DMS 273 treated with DMSO at 0.1 percent for 48 hours (cell line): ENCODE data around the gene AP4M1.
A peak's percentile ranks its signal among the peaks of the same experiment; 100 is the strongest.
"Not testable (repeated sequence)": the region's sequence is repeated elsewhere in the genome, so short reads cannot be mapped to it uniquely, and the experiment has no call there.

Experiments used
- DNase-seq: peaks from one replicate; lab custom pipeline; 2025; lab: John Stamatoyannopoulos, UW

The AP4M1 gene

GRCh38 chr7:100107890-100108289 lies 6.4 kb downstream of the AP4M1 start:
- no peak for DNase-seq

- no peak for DNase-seq
Measured at GRCh38 chr7:100109521-100110163, 8.2 kb downstream of the AP4M1 start.

- DNase-seq, result no peak
Measured at GRCh38 chr7:100111156-100111555, 9.7 kb downstream of the AP4M1 start.

GRCh38 chr7:100111914-100112313 lies 10.5 kb downstream of the AP4M1 start:
- no peak for DNase-seq

DNA sequence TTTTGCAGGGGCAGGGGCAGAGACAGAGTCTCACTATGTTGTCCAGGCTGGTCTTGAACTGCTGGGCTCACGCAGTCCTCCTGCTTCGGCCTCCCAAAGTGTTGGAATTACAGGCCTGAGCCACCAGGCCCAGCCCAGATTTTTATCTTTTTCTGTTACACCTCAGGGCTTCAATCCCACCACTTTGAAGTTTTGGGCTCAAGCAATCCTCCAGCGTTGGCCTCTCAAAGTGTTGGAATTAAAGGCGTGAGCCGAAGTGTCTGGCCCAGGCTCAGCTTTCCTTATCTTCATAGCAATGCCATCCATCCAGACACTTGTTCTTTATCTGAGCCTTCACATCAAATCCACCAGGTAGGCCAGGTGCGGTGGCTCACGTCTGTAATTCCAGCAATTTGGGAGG lies 13.6 kb downstream of the AP4M1 start:
- no peak for DNase-seq

DNA sequence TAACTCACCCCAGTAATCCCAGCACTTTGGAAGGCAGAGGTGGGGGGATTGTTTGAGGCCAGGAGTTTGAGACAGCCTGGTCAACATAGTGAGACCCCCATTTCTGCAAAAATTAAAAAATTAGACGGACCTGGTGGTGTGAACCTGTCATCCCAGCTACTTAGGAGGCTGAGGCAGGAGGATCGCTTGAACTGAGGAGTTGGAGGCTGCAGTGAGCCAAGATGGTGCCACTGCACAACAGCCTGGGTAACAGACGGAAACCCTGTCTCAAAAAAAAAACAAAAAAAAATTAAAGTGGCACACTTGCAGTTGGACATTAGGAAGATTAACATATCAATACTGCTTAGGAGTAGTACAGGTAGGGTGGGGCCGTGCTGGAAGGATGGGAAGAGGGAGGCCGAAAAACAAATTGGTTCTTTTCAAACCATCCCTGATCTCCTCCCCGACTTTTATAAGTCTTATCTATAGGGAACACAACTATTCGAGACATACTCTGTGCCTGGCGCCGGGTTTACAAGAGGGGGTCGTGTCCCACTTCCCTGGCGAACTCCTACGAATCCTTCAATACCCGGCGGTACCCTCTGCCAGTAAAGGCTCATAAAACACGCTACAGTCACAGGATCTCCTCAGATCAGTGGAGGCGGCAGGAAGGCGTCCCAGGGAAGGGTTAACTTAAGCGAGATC lies 17.1 kb downstream of the AP4M1 start:
- DNase-seq, result no peak

DNA sequence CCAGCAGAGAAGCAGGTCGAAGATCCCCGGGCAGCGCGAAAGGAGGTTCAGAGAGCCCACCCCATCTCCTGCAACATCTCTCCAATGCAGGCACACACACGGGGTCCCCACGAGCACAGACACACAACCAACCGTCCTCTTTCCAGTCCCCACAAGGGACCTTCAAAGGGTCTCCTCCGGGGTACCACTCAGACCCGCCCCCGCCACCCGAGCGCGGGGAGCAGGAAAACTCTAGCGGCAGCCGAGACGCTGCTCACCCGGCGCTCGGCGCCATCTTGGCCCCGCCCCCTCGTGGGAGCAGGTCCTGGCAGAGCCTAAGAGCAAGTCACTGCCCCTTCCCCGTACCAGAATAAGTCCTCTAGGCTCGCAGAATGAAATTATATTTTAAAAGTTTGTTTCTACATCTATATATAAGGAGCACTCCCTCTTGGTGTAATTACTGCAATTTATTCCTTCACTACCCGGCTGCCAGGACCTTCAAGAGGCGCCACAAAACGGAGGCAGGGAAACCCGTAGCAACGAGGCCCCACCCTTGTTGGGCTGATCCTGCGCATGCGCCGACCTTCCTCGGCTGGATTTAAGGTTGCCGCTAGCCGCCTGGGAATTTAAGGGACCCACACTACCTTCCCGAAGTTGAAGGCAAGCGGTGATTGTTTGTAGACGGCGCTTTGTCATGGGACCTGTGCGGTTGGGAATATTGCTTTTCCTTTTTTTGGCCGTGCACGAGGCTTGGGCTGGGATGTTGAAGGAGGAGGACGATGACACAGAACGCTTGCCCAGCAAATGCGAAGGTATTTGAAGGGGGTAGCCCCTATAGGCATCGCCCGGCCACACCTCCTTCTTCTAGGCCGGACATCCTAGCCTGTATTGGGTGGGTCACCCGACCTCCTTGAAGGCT lies 17.9 kb downstream of the AP4M1 start, which contains the start of the genes CNPY4 and TAF6:
Gene CNPY4, plus strand, starts transcription at position 563 of the 898 bp plus-strand sequence. Its CDS starts 111 bp downstream, at position 674.
Gene TAF6, minus strand, starts transcription at position 287 of the 898 bp plus-strand sequence. CDS start 5,149 bp downstream, outside the sequence.
- peak; percentile 97 for DNase-seq

DNA sequence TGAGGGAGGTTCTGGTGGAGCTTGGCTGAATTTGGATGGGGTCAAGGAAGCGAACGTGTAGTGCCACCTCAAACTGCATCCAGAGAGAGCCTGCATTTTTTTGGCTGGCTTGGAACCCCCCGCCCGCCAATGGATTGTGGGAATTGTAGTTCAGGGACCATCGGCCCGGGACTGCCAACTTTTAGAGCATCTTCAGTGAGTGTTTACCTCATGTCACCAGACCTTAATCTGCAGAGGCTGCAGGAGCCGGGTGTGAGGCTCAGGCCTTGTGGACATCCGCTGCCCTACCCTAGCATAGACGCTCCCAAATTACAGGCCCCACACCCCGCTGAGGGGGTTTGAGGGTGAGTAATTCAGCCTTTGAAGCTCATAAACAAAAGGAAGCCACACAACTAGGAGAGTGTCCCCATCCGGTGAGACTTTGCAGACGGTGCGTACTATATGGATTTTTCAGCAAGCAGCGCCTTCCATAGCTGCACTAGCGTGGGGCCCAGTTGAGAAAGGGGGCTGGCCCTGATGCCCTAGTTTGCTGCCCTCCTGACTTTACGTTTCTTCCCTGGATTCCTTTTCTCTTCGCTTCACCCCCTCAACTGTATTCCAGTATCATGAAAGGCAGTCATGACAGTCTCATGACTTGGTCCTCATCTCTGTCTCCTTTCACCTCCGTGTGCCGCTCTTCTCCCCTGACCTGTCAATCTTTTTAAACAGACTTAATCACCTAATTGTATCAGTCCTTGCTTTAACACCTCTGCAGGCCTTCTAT lies 18.7 kb downstream of the AP4M1 start:
- DNase-seq, result peak; percentile 78

DNA sequence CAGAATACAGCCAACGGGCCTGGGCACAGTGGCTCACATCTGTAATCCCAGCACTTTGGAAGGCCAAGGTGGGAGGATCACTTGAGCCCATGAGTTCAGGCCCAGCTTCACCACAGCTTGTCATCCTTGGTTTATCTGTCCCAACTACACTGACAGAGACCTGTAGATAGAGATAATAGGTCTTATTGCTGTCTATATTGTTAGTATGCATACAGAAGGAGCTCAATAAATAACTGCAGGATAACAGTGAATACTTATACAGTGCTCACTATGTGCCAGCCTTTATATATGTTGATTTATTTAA lies 19.2 kb downstream of the AP4M1 start:
- no peak for DNase-seq

- DNase-seq, result no peak
Measured at GRCh38 chr7:100122067-100122466, 20.6 kb downstream of the AP4M1 start.

DNA sequence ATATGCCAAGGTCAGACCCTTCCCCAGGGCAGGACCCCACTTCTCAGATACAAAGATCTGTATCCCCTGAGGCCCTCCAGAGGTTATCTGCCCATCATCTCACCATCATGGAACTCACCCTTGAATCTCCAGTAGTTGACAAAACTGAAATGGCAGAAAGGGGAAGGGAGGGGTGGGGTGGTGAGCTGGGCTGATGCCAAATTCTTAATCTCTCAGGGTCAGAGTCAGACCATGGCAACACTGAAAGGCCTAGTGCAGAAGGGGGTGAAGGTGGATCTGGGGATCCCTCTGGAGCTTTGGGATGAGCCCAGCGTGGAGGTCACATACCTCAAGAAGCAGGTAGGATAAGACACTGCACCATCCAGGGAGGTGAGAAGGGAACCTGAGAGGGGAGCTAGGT lies 21.1 kb downstream of the AP4M1 start:
- no peak for DNase-seq

- no peak for DNase-seq
Measured at GRCh38 chr7:100124301-100125230, 23.1 kb downstream of the AP4M1 start.

DNA sequence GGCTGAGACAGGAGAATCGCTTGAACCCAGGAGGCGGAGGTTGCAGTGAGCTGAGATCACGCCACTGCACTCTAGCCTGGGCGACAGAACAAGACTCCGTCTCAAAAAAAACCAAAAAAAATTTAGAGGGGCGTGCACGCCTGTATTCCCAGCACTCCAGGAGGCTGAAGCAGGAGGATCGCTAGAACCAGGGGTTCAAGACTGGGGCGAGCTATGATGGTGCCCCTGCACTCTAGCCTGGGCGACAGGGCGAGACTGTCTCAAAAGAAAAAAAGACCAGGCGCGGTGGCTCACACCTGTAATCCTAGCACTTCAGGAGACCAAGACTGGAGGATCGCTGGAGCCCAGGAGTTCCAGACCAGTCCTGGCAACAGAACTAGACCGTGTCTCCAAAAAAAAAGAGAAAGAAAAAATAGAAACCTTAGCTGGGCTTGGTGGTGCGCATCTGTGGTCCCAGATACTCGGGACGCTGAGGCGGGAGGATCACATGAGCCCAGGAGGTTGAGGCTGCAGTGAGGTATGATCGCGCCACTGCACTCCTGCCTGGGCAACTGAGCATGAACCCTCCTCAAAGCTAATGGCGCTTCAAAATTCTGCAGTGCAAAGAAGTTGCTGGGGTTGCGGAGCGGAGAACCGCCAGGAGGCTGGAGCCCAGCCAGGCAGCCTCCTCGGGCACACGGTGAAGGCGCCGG lies 24.9 kb downstream of the AP4M1 start:
- no peak for DNase-seq

DNA sequence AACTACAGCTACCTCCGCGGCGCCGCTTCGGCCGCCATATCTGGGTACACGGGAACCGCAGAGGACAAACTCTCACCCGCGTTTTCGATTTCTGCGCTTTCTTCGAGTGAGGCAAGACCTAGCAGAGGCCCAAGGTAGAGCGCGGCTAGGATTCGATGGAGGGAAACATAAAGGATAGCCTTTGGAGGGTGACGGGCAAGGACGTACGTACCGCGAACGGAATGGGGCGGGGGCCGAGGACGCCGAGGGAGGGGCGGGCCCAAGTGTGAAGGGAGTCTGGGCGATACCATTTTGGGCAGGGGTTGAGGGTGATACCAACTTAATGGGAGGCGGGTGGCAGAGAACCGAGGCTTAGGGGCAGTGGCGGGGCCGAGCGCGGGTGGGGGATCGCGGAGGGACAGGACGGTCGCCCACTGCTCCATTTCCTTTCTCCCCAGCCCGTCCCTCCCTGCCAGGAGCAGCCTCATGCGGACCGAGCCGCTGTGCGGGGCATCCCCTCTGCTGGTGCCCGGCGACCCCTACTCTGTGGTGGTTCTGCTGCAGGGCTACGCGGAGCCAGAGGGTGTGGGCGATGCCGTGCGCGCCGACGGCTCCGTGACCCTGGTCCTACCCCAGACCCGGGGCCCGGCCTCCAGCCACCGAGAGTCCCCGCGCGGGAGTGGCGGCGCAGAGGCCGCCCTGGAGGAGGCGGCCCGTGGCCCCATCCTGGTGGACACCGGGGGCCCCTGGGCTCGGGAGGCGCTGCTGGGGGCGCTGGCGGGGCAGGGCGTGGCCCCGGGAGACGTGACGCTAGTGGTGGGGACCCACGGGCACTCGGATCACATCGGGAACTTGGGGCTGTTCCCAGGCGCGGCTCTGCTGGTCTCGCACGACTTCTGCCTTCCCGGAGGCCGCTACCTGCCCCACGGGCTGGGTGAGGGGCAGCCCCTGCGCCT lies 25.8 kb downstream of the AP4M1 start, which contains the start of gene MBLAC1:
Gene MBLAC1, plus strand, starts transcription at position 37 of the 935 bp plus-strand sequence. Its CDS starts 429 bp downstream, at position 466.
- peak; percentile 95 for DNase-seq

- DNase-seq, result no peak
Measured at GRCh38 chr7:100127866-100128636, 26.6 kb downstream of the AP4M1 start.

- no peak for DNase-seq
Measured at GRCh38 chr7:100128637-100128963, 27.2 kb downstream of the AP4M1 start.

- not testable (repeated sequence) for DNase-seq
Measured at GRCh38 chr7:100130220-100130607, 28.8 kb downstream of the AP4M1 start.
